KMS-11 (cell line): ENCODE results near the gene POLL.

Experiments used
- H2AFZ ChIP-seq: fragments of 200-600 bp; sonication (generic); 2 replicates; pipeline ENCODE4 v1.6.1; 2016; ENCODE audit warnings: antibody characterized with exemption, mixed run types, low read depth
- H3K27ac ChIP-seq: fragments of 200-600 bp; sonication (generic); 2 replicates; pipeline ENCODE4 v1.6.1; 2016; ENCODE audit warnings: mild to moderate bottlenecking, mixed run types
- H3K27me3 ChIP-seq: fragments of 200-600 bp; sonication (generic); 2 replicates; pipeline ENCODE4 v1.6.1; 2017; ENCODE audit warnings: mild to moderate bottlenecking, low read depth, mixed run types, moderate library complexity; ENCODE audit not compliant: insufficient read depth
- H3K36me3 ChIP-seq: fragments of 200-600 bp; sonication (generic); 2 replicates; pipeline ENCODE4 v1.6.1; 2017; ENCODE audit warnings: mild to moderate bottlenecking, mixed run types; ENCODE audit not compliant: insufficient read depth
- H3K4me1 ChIP-seq: fragments of 200-600 bp; sonication (generic); 2 replicates; pipeline ENCODE4 v1.6.1; 2016; ENCODE audit warnings: mild to moderate bottlenecking, low read depth, mixed run types; ENCODE audit not compliant: poor library complexity, severe bottlenecking
- H3K4me2 ChIP-seq: fragments of 200-600 bp; sonication (generic); 2 replicates; pipeline ENCODE4 v1.7.0; 2016; ENCODE audit warnings: mild to moderate bottlenecking, mixed run types
- H3K4me3 ChIP-seq: fragments of 200-600 bp; sonication (generic); IDR thresholded peaks from 2 replicates; pipeline ENCODE4 v1.6.1; 2017; ENCODE audit warnings: low read depth, low read length, mixed read lengths; ENCODE audit not compliant: insufficient read depth
- H3K79me2 ChIP-seq: fragments of 200-600 bp; sonication (generic); 2 replicates; pipeline ENCODE4 v1.6.1; 2016; ENCODE audit warnings: low read depth, mixed run types; ENCODE audit not compliant: insufficient read depth
- H3K9ac ChIP-seq: fragments of 200-600 bp; sonication (generic); 2 replicates; pipeline ENCODE4 v1.6.1; 2016; ENCODE audit warnings: mild to moderate bottlenecking, mixed run types
- H4K20me1 ChIP-seq: fragments of 200-600 bp; sonication (generic); 2 replicates; pipeline ENCODE4 v1.6.1; 2016; ENCODE audit warnings: mild to moderate bottlenecking, mixed run types; ENCODE audit not compliant: insufficient read depth
- CTCF ChIP-seq: fragments of 200-600 bp; sonication (generic); conservative IDR thresholded peaks from 2 replicates; pipeline ENCODE4 v1.6.1; 2017; ENCODE audit warnings: low read depth, mild to moderate bottlenecking, antibody characterized with exemption, low read length, moderate library complexity, mixed read lengths

POLL gene

GRCh38 chr10:101607124-101607523 is 19.1 kb upstream of the POLL start:
- H3K79me2 ChIP-seq: no peaks in the 10 kb centered on the region
- no peak overlapping the region for H3K4me2 ChIP-seq
- H2AFZ ChIP-seq: no peak overlapping the region
- no peak for TF ChIP-seq CTCF
- no peaks in the 10 kb centered on the region for H3K27me3 ChIP-seq
- no peaks in the 10 kb centered on the region for H3K36me3 ChIP-seq
- H3K9ac ChIP-seq: no peak overlapping the region
- H4K20me1 ChIP-seq: no peaks in the 10 kb centered on the region
- no peaks in the 10 kb centered on the region for H3K4me1 ChIP-seq
- no peak overlapping the region for H3K4me3 ChIP-seq
- no peak overlapping the region for H3K27ac ChIP-seq

DNA sequence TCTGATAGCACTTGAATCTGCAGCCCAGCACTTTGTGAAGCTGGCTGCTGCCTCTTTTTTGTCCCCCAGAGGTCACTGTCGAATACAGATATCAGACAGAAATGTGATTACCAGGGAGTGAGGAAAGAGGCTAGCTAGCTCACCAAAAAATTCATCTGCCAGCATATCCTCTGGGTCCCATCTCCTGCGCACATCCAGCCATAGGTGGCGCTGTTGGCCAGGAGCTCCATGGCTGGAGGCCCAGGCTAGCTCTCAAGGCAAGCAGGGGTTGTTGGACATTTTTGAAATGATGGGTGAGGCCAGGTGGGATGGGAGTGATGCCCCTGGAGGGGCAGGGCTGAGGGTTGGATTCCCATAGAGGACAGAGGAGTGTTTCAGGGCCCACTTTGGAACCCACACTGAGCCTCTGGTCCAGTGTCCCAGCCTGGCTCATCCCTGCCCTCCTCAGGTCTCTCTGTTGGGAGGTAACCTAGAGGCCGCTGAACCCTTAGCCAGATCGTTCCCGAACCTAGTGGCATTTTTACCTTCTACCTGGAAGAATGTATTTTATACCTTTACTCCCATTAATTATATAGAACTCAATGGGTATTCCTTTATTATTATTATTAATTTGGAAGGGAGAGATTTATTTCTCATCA is 14.8 kb upstream of the POLL start:
- H3K4me3 ChIP-seq: no peak overlapping the region
- H3K36me3 ChIP-seq: no peaks in the 10 kb centered on the region
- H3K4me1 ChIP-seq: no peaks in the 10 kb centered on the region
- no peaks in the 10 kb centered on the region for H3K79me2 ChIP-seq
- H3K9ac ChIP-seq: no peak overlapping the region
- H4K20me1 ChIP-seq: no peaks in the 10 kb centered on the region
- H3K4me2 ChIP-seq: no peak overlapping the region
- H3K27me3 ChIP-seq: no peaks in the 10 kb centered on the region
- TF ChIP-seq CTCF: peak; percentile 95
- no peak overlapping the region for H3K27ac ChIP-seq
- H2AFZ ChIP-seq: no peak overlapping the region

DNA sequence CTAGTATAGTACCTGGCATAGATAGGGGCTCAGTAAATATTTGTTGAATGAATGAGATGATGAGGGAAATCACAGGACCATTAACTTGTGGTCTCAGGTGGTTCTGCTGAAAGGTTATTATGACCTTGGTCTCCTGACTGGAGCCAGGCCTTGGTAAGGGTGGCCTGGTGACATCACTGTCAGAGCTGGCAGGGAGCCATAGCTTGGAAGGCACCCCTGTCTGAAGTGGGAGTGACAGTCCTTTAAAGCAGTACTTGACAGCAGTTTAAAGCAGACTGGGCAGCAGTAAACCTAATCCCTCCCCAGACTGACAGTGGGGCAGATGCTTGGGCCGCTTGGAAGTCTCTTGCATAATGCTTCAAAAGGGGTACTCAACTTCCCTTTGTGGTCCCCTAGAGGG is 13.5 kb upstream of the POLL start:
- Histone ChIP-seq H3K27ac (no peak overlapping the region), H3K4me2 (no peak overlapping the region), H2AFZ (no peak overlapping the region), H3K36me3 (no peaks in the 10 kb centered on the region), H3K9ac (no peak overlapping the region), H3K27me3 (no peaks in the 10 kb centered on the region), H4K20me1 (no peaks in the 10 kb centered on the region), H3K4me1 (no peaks in the 10 kb centered on the region), H3K79me2 (no peaks in the 10 kb centered on the region), H3K4me3 (no peak overlapping the region)
- no peak for TF ChIP-seq CTCF

GRCh38 chr10:101597091-101597900 is 9.2 kb upstream of the POLL start:
- Histone ChIP-seq H3K36me3 (no peaks in the 10 kb centered on the region), H2AFZ (no peak overlapping the region), H3K9ac (no peak overlapping the region), H3K27me3 (no peaks in the 10 kb centered on the region), H3K27ac (no peak overlapping the region), H3K79me2 (no peaks in the 10 kb centered on the region), H3K4me3 (no peak overlapping the region), H4K20me1 (no peaks in the 10 kb centered on the region), H3K4me1 (no peaks in the 10 kb centered on the region), H3K4me2 (no peak overlapping the region)
- TF ChIP-seq CTCF: no peak
